Pancreas (tissue), 10 donors: ENCODE results near the gene RNH1. TPM values are rescaled to one million over a fixed set of nuclear protein-coding genes. Genes with fewer than 3 reads are reported as not detected.

Experiments used
- ATAC-seq, 4 donors: fragments of 200-7000 bp; cut with Tn5 transposase; one replicate each; pipeline versions ENCODE4 v1.8.0 to v1.9.1; 2020; ENCODE audit warnings: mild to moderate bottlenecking in 4 of 4, moderate library complexity in 4 of 4
- DNase-seq, 6 donors: peaks; one replicate each; pipeline ENCODE4 v3.0.0-alpha.2; 2020
- FAIRE-seq: peaks from 2 replicates; lab custom pipeline; 2012; peaks lifted over from hg19 to GRCh38; lab: Jason Lieb, UNC
- H3K27ac ChIP-seq, 4 donors: fragments of 200-600 bp; sonication (generic); 1 replicate in 3 of 4; 2 replicates in 1 of 4; pipeline versions ENCODE4 v1.5.0 to v1.8.0; 2020
- H3K27me3 ChIP-seq, 4 donors: fragments of 200-600 bp; one replicate each; pipeline ENCODE4 v1.8.0; 2021
- H3K36me3 ChIP-seq, 3 donors: fragments of 200-600 bp; sonication (generic) in 1 of 3; one replicate each; pipeline versions ENCODE4 v1.5.0 to v1.8.0; 2020 to 2021
- H3K4me1 ChIP-seq, 3 donors: fragments of 200-600 bp; one replicate each; pipeline ENCODE4 v1.8.0; 2021
- H3K4me3 ChIP-seq, 4 donors: fragments of 200-600 bp; sonication (generic) in 2 of 4; one replicate each; pipeline versions ENCODE4 v1.5.0 to v1.8.0; 2020 to 2021
- H3K9me3 ChIP-seq, 4 donors: fragments of 200-600 bp; one replicate each; pipeline ENCODE4 v1.8.0; 2021
- WGBS, 2 donors: extraction: QIAGEN DNeasy Blood & Tissue Kit; methylation state at CpG; one replicate each; pipeline ENCODE4 v1.1.7; 2013; 5-methylcytosine and 5-hydroxymethylcytosine counted together
- intact Hi-C, 3 donors: fragments of 100-400 bp; cut with DNase I; formaldehyde crosslinking; loops; one replicate each; pipeline versions ENCODE4 v1.11.1 to v1.14.2; 2022
- polyA plus RNA-seq, 2 donors: library from polyadenylated mRNA; stranded (reverse); fragments of 200-250 nt; gene quantifications; one replicate each; pipeline ENCODE4 v1.2.3, GENCODE V29; 2013
- total RNA-seq, 6 donors: library from RNA; stranded (reverse); fragmentation: NEBNext Ultra II Directional in 4 of 6; extraction: Animal tissue kit (Norgen Biotek cat#: 25700) in 4 of 6; gene quantifications; one replicate each; pipeline versions ENCODE4 v1.2.1 to v1.2.4, GENCODE V29; 2021 to 2023
- TF ChIP-seq, protein P1 (sequence below), 4 donors: fragments of 200-600 bp; sonication (generic) in 3 of 4; IDR thresholded peaks; one replicate each; pipeline versions ENCODE4 v1.5.0 to v1.8.0; 2021; ENCODE audit warnings: antibody characterized with exemption in 4 of 4
- donor health status: healthy with polysubstance abuse.
- donor health status: DM: no; HTN: no; CAD: no; lungs with moderate emphysema.
- donor health status: DM: no; HTN: no; CAD: no.
- donor health status: control.
- donor health status: control.
- donor health status: Bipolar disorder and iron deficiency.
- donor health status: DM: yes; HTN: yes; CAD: no.
- donor health status: DM: no; HTN: no; CAD: no.
- donor health status: DM: no; HTN: no; CAD: no.
- donor health status: DM: yes; HTN: yes; CAD: no.

RNH1 gene
- total and polyA plus RNA-seq, 8 donors = 38.9 to 87.7 (median 63.9) TPM

DNA sequence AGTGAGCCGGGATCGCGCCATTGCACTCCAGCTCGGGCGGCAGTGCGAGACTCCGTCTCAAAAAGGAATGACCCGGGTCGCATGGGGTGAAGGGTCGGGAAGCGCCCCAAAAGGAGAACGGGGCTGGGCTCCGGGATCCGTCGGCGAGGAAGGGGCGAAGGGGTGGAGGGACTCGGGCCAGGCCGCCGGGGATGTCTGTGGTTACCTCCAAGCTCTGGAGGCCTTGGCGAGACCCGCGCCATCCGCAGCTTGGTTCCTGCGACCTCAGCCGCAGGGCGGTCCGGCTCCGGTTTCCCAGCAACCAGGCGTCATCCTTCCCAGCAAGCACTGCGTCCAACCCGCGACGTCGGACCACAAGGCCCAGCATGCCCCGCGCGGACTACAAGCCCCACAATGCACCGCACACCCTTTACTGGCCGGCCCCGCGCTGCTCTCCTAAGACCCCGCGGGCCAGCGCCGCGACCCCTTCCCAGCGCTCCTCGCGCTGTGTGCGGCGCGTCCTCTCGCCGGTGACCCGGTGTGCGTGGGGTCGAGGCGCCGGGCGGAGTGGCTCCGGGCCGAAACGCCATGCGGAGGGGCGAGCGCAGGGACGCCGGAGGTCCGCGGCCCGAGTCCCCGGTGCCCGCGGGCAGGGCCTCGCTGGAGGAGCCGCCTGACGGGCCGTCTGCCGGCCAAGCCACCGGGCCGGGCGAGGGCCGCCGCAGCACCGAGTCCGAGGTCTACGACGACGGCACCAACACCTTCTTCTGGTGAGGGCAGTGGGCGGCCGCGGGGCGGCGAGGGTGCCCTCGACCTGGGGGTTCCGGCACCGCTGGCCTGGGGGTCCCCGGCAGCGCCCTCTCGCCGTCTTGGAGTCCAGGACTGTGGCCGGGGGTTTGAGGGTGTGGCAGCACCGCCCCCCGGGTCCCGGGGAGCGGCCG lies 56.9 kb downstream of the RNH1 start, which contains the start of gene PTDSS2:
PTDSS2 (plus strand) TSS at position 391 of the 920 bp plus-strand sequence; CDS start at position 568, 177 bp downstream.
- TF ChIP-seq, protein P1, sequence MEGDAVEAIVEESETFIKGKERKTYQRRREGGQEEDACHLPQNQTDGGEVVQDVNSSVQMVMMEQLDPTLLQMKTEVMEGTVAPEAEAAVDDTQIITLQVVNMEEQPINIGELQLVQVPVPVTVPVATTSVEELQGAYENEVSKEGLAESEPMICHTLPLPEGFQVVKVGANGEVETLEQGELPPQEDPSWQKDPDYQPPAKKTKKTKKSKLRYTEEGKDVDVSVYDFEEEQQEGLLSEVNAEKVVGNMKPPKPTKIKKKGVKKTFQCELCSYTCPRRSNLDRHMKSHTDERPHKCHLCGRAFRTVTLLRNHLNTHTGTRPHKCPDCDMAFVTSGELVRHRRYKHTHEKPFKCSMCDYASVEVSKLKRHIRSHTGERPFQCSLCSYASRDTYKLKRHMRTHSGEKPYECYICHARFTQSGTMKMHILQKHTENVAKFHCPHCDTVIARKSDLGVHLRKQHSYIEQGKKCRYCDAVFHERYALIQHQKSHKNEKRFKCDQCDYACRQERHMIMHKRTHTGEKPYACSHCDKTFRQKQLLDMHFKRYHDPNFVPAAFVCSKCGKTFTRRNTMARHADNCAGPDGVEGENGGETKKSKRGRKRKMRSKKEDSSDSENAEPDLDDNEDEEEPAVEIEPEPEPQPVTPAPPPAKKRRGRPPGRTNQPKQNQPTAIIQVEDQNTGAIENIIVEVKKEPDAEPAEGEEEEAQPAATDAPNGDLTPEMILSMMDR (IDR thresholded peaks at IDR 0.05) = no peak
- Histone ChIP-seq H3K4me1 (peaks cover 3 to 18% (median 7%) of the 10 kb centered on the region in 3 donors), H3K9me3 (no peaks in the 10 kb centered on the region), H3K4me3 (peak within 1 kb of the TSS; percentile 98 to 99 (median 99)), H3K27me3 (no peaks in the 10 kb centered on the region), H3K27ac (peak within 1 kb of the TSS; percentile 48 to 82 (median 69)), H3K36me3 (no peaks in the 10 kb centered on the region)
- 0 to 1% methylated on average over 67 to 108 of the region's 108 CpGs for WGBS, 2 donors
- ATAC-seq (peak; percentile 86 to 89 (median 88)), FAIRE-seq (no peak), DNase-seq (peak; percentile 93 to 98 (median 95))
- intact Hi-C loops = no loop called here

DNA sequence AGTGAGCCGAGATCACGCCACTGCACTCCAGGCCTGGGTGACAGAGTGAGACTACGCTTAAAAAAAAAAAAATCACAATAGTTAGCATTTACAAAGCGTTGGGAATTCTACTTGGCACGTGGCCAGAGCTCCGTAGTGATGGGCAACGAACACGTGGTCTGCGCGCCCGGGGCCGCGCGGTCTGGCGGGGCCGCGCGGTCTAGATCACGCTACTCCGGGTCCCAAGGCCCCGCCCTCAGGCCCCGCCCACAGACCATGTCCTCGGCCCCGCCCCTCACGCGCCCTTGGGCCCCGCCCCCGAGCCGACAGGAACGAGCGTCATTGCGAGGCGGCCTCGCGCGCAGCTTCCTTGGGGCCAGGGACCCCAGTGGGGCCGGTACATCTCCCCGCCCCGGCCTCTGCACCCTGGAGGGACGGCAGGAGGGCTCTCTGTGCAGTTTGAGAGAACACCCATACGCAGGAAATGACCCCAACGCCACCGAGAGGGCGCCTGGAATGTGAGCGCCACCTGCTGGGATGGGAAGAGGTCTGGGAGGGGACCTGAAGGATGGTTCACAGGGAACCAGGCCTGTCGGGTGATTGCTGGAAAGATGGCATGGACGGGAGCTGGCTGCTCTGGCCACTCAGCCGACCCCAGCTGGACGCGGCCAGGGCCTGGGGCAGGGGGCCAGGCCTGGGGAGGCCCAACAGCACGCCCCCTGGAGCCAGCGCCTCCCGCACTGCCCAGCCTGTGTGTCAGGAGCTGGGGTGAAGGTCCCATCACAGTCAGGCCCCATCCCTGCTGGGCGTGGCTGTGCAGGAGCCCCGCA lies 58.9 kb downstream of the RNH1 start:
- no peaks in the 10 kb centered on the region for H3K9me3 ChIP-seq
- WGBS, 2 donors = 1 to 2% methylated on average over 52 to 55 of the region's 55 CpGs
- H3K4me1 ChIP-seq = peaks cover 3 to 18% (median 7%) of the 10 kb centered on the region in 3 donors
- H3K36me3 ChIP-seq = no peaks in the 10 kb centered on the region
- TF ChIP-seq, protein P1 (IDR thresholded peaks at IDR 0.05) = peak; percentile 57 to 77 (median 69)
- DNase-seq (peak; percentile 88 to 99 (median 95)), FAIRE-seq (no peak), ATAC-seq (peak; percentile 79 to 89 (median 84))
- peak overlapping the region; percentile 20 to 56 (median 44) for H3K4me3 ChIP-seq
- H3K27me3 ChIP-seq = no peaks in the 10 kb centered on the region
- intact Hi-C loops = no loop called here
- peak overlapping the region; percentile 67 to 92 (median 76) for H3K27ac ChIP-seq

DNA sequence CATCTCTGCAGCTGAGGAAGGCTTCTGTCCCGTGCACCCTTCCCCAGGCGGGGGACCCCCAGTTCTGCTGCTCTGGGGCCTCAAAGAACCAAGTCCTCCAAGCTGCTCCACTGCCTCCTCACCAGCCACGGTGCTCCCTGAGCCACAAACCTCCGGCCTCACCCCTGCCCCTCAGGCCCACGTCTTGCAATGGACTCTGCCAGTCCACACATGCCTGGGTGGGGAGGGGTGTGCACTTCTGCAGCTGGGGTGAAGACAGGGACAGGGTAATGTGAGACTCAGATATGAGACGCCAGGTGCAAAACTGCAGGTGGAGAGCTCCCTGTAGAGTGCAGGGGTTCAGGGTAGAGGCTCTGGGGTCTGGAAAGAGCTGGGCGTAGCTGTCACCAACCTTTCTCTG lies 60.2 kb downstream of the RNH1 start:
- Histone ChIP-seq H3K36me3 (no peaks in the 10 kb centered on the region), H3K4me1 (peaks cover 3 to 18% (median 7%) of the 10 kb centered on the region in 3 donors), H3K9me3 (no peaks in the 10 kb centered on the region), H3K4me3 (no peak overlapping the region), H3K27me3 (no peaks in the 10 kb centered on the region), H3K27ac (no peak overlapping the region)
- ATAC-seq (no peak), DNase-seq (peak in 2 of 6 donors; percentile 50 to 79), FAIRE-seq (no peak)
- intact Hi-C loops = no loop called here
- TF ChIP-seq, protein P1 (IDR thresholded peaks at IDR 0.05) = no peak
- WGBS, 2 donors = 68 to 75% methylated on average over 7 of the region's 7 CpGs

DNA sequence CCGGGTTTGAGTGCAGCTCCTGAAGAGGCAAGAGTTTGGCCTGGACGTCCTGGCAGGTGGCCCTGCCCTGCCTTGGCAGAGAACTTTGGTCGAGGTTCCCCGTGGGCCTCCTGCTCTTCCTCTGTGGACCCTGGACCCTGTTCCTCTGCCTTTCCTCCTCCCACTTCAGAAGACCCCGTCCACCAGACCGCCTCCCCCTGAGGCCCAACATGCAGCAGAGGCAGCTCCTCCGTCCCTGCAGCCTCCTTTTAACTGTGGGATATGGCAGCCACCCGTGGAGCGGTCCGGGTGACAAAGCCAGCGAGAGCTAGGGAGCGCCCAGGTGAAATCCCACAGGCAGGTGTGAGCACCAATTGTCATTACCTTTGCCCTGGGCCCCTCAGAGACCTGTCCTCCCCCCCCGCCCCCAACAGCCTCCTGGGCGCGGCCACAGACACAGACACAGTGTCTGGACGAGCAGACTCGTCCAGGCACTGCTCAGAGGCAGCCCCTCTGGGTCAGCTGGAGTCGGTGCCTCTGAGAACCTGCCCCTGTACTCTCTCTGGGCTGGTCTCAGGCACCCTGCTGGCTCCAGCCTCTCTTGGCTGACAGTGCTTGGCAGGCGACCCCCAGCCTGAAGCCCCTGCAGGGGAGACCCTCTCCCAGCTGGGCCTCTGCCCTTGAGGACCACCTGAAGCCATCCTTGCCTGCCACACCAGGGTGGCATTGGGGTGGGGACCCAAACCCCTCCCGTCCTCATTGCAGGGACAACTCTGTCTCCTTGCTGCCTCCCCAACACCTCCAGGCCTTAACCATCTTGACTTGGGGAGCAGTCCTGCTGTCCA lies 61.1 kb downstream of the RNH1 start:
- Histone ChIP-seq H3K4me3 (no peak overlapping the region), H3K36me3 (no peaks in the 10 kb centered on the region), H3K9me3 (no peaks in the 10 kb centered on the region), H3K27ac (no peak overlapping the region), H3K4me1 (peaks cover 0 to 17% (median 0%) of the 10 kb centered on the region in 3 donors), H3K27me3 (no peaks in the 10 kb centered on the region)
- DNase-seq (peak in 2 of 6 donors; percentile 53 to 64), ATAC-seq (no peak), FAIRE-seq (no peak)
- WGBS, 2 donors = 67% methylated on average over 19 to 20 of the region's 20 CpGs
- intact Hi-C loops = no loop called here
- TF ChIP-seq, protein P1 (IDR thresholded peaks at IDR 0.05) = no peak

Other genes starting within 250 kb of the RNH1 start
- under 1 TPM in 4 of 6 donors, not detected in 2; 0.19 to 0.23 (median 0.20) TPM for gene NLRP6, start 228.8 kb downstream of the RNH1 start, total RNA-seq
- under 1 TPM; 0.05 to 0.08 TPM for gene NLRP6, start 228.8 kb downstream of the RNH1 start, polyA plus RNA-seq
- 100 to 1,000 TPM in 4 of 6 donors, 10 to 100 TPM in 1, 1 to 10 TPM in 1; 8.9 to 534 (median 198) TPM for gene PGGHG, start 218.1 kb downstream of the RNH1 start, total RNA-seq
- 1,000 to 10,000 TPM; 1,516 to 4,700 TPM for gene PGGHG, start 218.1 kb downstream of the RNH1 start, polyA plus RNA-seq
- not detected for gene IFITM5, start 207.7 kb downstream of the RNH1 start, total RNA-seq
- 1 to 10 TPM in 1 of 2 donors, under 1 TPM in 1; 0.56 to 1.2 TPM for gene IFITM5, start 207.7 kb downstream of the RNH1 start, polyA plus RNA-seq
- gene IFITM2, start 199.4 kb downstream of the RNH1 start, total RNA-seq = 100 to 1,000 TPM in 2 of 6 donors, 10 to 100 TPM in 4; 32.1 to 120 (median 63.6) TPM
- gene IFITM2, start 199.4 kb downstream of the RNH1 start, polyA plus RNA-seq = 100 to 1,000 TPM; 169 to 182 TPM
- 10 to 100 TPM in 5 of 6 donors, 1 to 10 TPM in 1; 10.0 to 45.2 (median 18.9) TPM for gene IFITM1, start 193.2 kb downstream of the RNH1 start, total RNA-seq
- gene IFITM1, start 193.2 kb downstream of the RNH1 start, polyA plus RNA-seq = 10 to 100 TPM; 40.7 to 54.5 TPM
- 100 to 1,000 TPM in 4 of 6 donors, 10 to 100 TPM in 2; 86.4 to 292 (median 135) TPM for gene IFITM3, start 186.4 kb downstream of the RNH1 start, total RNA-seq
- 100 to 1,000 TPM; 300 to 429 TPM for gene IFITM3, start 186.4 kb downstream of the RNH1 start, polyA plus RNA-seq
- gene B4GALNT4, start 137.7 kb downstream of the RNH1 start, total RNA-seq = 1 to 10 TPM in 5 of 6 donors, under 1 TPM in 1; 0.95 to 4.8 (median 1.8) TPM
- gene B4GALNT4, start 137.7 kb downstream of the RNH1 start, polyA plus RNA-seq = 10 to 100 TPM in 1 of 2 donors, 1 to 10 TPM in 1; 6.8 to 25.9 TPM
- 10 to 100 TPM; 23.4 to 36.1 (median 26.2) TPM for gene PKP3, start 113.0 kb downstream of the RNH1 start, total RNA-seq
- 10 to 100 TPM; 33.8 to 50.5 TPM for gene PKP3, start 113.0 kb downstream of the RNH1 start, polyA plus RNA-seq
- 10 to 100 TPM; 39.2 to 62.1 (median 46.9) TPM for gene SIGIRR, start 92.2 kb downstream of the RNH1 start, total RNA-seq
- gene SIGIRR, start 92.2 kb downstream of the RNH1 start, polyA plus RNA-seq = 100 to 1,000 TPM; 138 to 158 TPM
- gene ANO9, start 65.2 kb downstream of the RNH1 start, total RNA-seq = 10 to 100 TPM in 4 of 6 donors, 1 to 10 TPM in 2; 6.2 to 32.1 (median 12.5) TPM
- gene ANO9, start 65.2 kb downstream of the RNH1 start, polyA plus RNA-seq = 10 to 100 TPM; 46.2 to 68.7 TPM
- gene PTDSS2, start 57.0 kb downstream of the RNH1 start, total RNA-seq = 10 to 100 TPM; 11.3 to 17.4 (median 15.2) TPM
- 10 to 100 TPM; 24.7 to 44.7 TPM for gene PTDSS2, start 57.0 kb downstream of the RNH1 start, polyA plus RNA-seq
- 10 to 100 TPM; 10.4 to 22.6 (median 19.2) TPM for gene HRAS, start 28.3 kb upstream of the RNH1 start, total RNA-seq
- gene HRAS, start 28.3 kb upstream of the RNH1 start, polyA plus RNA-seq = 100 to 1,000 TPM; 103 to 130 TPM
- 1 to 10 TPM in 5 of 6 donors, under 1 TPM in 1; 0.98 to 2.0 (median 1.6) TPM for gene LRRC56, start 30.3 kb upstream of the RNH1 start, total RNA-seq
- gene LRRC56, start 30.3 kb upstream of the RNH1 start, polyA plus RNA-seq = 1 to 10 TPM; 5.4 to 7.3 TPM
- gene LMNTD2, start 53.5 kb upstream of the RNH1 start, total RNA-seq = 1 to 10 TPM; 2.7 to 6.9 (median 5.6) TPM
- 10 to 100 TPM; 10.4 to 24.2 TPM for gene LMNTD2, start 53.5 kb upstream of the RNH1 start, polyA plus RNA-seq
- gene RASSF7, start 53.7 kb upstream of the RNH1 start, total RNA-seq = 10 to 100 TPM; 17.6 to 35.7 (median 27.9) TPM
- gene RASSF7, start 53.7 kb upstream of the RNH1 start, polyA plus RNA-seq = 100 to 1,000 TPM; 171 to 253 TPM
- 10 to 100 TPM; 11.2 to 17.2 (median 13.1) TPM for gene PHRF1, start 69.2 kb upstream of the RNH1 start, total RNA-seq
- gene PHRF1, start 69.2 kb upstream of the RNH1 start, polyA plus RNA-seq = 10 to 100 TPM; 15.6 to 39.3 TPM
- gene IRF7, start 108.7 kb upstream of the RNH1 start, total RNA-seq = 10 to 100 TPM in 2 of 6 donors, 1 to 10 TPM in 4; 4.0 to 30.0 (median 9.1) TPM
- 10 to 100 TPM; 33.4 to 36.6 TPM for gene IRF7, start 108.7 kb upstream of the RNH1 start, polyA plus RNA-seq
- gene CDHR5, start 117.7 kb upstream of the RNH1 start, total RNA-seq = 1 to 10 TPM in 5 of 6 donors, under 1 TPM in 1; 0.61 to 2.7 (median 1.5) TPM
- 1 to 10 TPM; 1.3 to 4.4 TPM for gene CDHR5, start 117.7 kb upstream of the RNH1 start, polyA plus RNA-seq
- under 1 TPM in 2 of 6 donors, not detected in 4; 0.58 to 0.69 TPM for gene SCT, start 119.9 kb upstream of the RNH1 start, total RNA-seq
- not detected for gene SCT, start 119.9 kb upstream of the RNH1 start, polyA plus RNA-seq
- 1 to 10 TPM in 1 of 6 donors, under 1 TPM in 5; 0.28 to 1.4 (median 0.66) TPM for gene DRD4, start 130.0 kb upstream of the RNH1 start, total RNA-seq
- gene DRD4, start 130.0 kb upstream of the RNH1 start, polyA plus RNA-seq = 1 to 10 TPM; 2.4 TPM
- gene DEAF1, start 188.0 kb upstream of the RNH1 start, total RNA-seq = 10 to 100 TPM; 15.9 to 26.9 (median 18.5) TPM
- 10 to 100 TPM; 28.4 to 33.8 TPM for gene DEAF1, start 188.0 kb upstream of the RNH1 start, polyA plus RNA-seq
- 10 to 100 TPM in 4 of 6 donors, 1 to 10 TPM in 2; 8.5 to 16.4 (median 14.2) TPM for gene TMEM80, start 188.6 kb upstream of the RNH1 start, total RNA-seq
- 10 to 100 TPM; 18.6 to 24.7 TPM for gene TMEM80, start 188.6 kb upstream of the RNH1 start, polyA plus RNA-seq
- gene EPS8L2, start 199.0 kb upstream of the RNH1 start, total RNA-seq = 100 to 1,000 TPM in 2 of 6 donors, 10 to 100 TPM in 4; 58.1 to 113 (median 71.1) TPM
- gene EPS8L2, start 199.0 kb upstream of the RNH1 start, polyA plus RNA-seq = 100 to 1,000 TPM; 249 to 286 TPM
- 10 to 100 TPM; 52.5 to 83.9 (median 78.2) TPM for gene TALDO1, start 240.2 kb upstream of the RNH1 start, total RNA-seq
- gene TALDO1, start 240.2 kb upstream of the RNH1 start, polyA plus RNA-seq = 10 to 100 TPM; 50.3 to 70.0 TPM